Panc1 (cell line): ENCODE data around the gene SRC. TPM values are rescaled to one million over a fixed set of nuclear protein-coding genes. Genes with fewer than 3 reads are reported as not detected.

Source experiments
- total RNA-seq: library from RNA; stranded (reverse); gene quantifications from one replicate; pipeline ENCODE4 v1.2.1, GENCODE V29; 2021; ENCODE audit not compliant: unreplicated experiment

SRC gene
- total RNA-seq, 1 experiment from 2014 or later: 24.9 TPM

Other genes starting within 250 kb of the SRC start
- gene RPN2, start 166.8 kb upstream of the SRC start, total RNA-seq: 250 TPM
- 1.8 TPM for gene MROH8, start 166.6 kb upstream of the SRC start, total RNA-seq
- not detected for gene GHRH, start 84.3 kb upstream of the SRC start, total RNA-seq
- gene MANBAL, start 56.5 kb upstream of the SRC start, total RNA-seq: 36.4 TPM
- gene NNAT, start 175.1 kb downstream of the SRC start, total RNA-seq: not detected
- gene BLCAP, start 181.7 kb downstream of the SRC start, total RNA-seq: 50.1 TPM